HEK293 (cell line): Measurements from ENCODE around the gene KRT222.

Experiments
- CTCF ChIA-PET: fragments of 350-600 bp; formaldehyde crosslinking; extraction: SDS; loops from one replicate; lab custom pipeline; 2021; ENCODE audit warnings: antibody characterized with exemption; lab: Yijun Ruan, JAX
- POLR2A ChIA-PET: fragments of 300-600 bp; formaldehyde crosslinking; extraction: SDS; loops from one replicate; lab custom pipeline; 2020; ENCODE audit warnings: antibody characterized with exemption, inconsistent platforms; lab: Yijun Ruan, JAX
- H3K27ac ChIP-seq: fragments of 200-500 bp; sonication (Bioruptor generic); 2 replicates; pipeline ENCODE4 v1.5.1; 2014; ENCODE audit warnings: low read depth, low read length, control low read depth, inconsistent platforms; ENCODE audit errors: extremely low read depth
- H3K36me3 ChIP-seq, 2 experiments: fragments of 200-500 bp in 1 of 2; sonication (Bioruptor generic) in 1 of 2; 1 replicate in 1 of 2; 2 replicates in 1 of 2; pipeline ENCODE4 v1.5.1; 2014 to 2017; ENCODE audit warnings: inconsistent platforms in 2 of 2, low read length in 2 of 2; ENCODE audit not compliant: control insufficient read depth in 2 of 2, insufficient read depth in 1 of 2
- H3K4me1 ChIP-seq: fragments of 200-500 bp; sonication (Bioruptor generic); 2 replicates; pipeline ENCODE4 v1.5.1; 2014; ENCODE audit warnings: mild to moderate bottlenecking, low read length, inconsistent platforms; ENCODE audit not compliant: control insufficient read depth, insufficient read depth
- H3K4me3 ChIP-seq: 2 replicates; pipeline ENCODE4 v1.5.1; 2011; ENCODE audit warnings: low read depth, mild to moderate bottlenecking, control low read depth, low read length, moderate library complexity
- H3K9me3 ChIP-seq: fragments of 200-500 bp; sonication (Bioruptor generic); 2 replicates; pipeline ENCODE4 v1.5.1; 2014; ENCODE audit warnings: low read depth, low read length, inconsistent platforms; ENCODE audit not compliant: control insufficient read depth, insufficient read depth
- BCL6B ChIP-seq: fragments of 450-650 bp; formaldehyde crosslinking; IDR thresholded peaks from 2 replicates; pipeline ENCODE4 v1.5.1; 2017; ENCODE audit warnings: missing biosample characterization, missing genetic modification characterization
- FEZF1 ChIP-seq: fragments of 450-650 bp; formaldehyde crosslinking; IDR thresholded peaks from 2 replicates; pipeline ENCODE4 v1.5.1; 2016; ENCODE audit warnings: missing biosample characterization, missing genetic modification characterization
- GLIS2 ChIP-seq: fragments of 450-650 bp; formaldehyde crosslinking; IDR thresholded peaks from 2 replicates; pipeline ENCODE4 v1.5.1; 2016; ENCODE audit warnings: missing biosample characterization, missing genetic modification characterization
- ZBTB10 ChIP-seq: fragments of 450-650 bp; formaldehyde crosslinking; IDR thresholded peaks from 2 replicates; pipeline ENCODE4 v1.5.1; 2016; ENCODE audit warnings: missing biosample characterization, missing genetic modification characterization
- ZBTB17 ChIP-seq: fragments of 450-650 bp; formaldehyde crosslinking; IDR thresholded peaks from 2 replicates; pipeline ENCODE4 v1.5.1; 2016; ENCODE audit warnings: missing biosample characterization, missing genetic modification characterization
- ZBTB8A ChIP-seq: fragments of 450-650 bp; formaldehyde crosslinking; IDR thresholded peaks from 2 replicates; pipeline ENCODE4 v1.5.1; 2016; ENCODE audit warnings: missing biosample characterization, missing genetic modification characterization
- ZFHX2 ChIP-seq: fragments of 450-650 bp; formaldehyde crosslinking; conservative IDR thresholded peaks from 2 replicates; pipeline ENCODE4 v1.5.1; 2016; ENCODE audit warnings: missing biosample characterization, missing genetic modification characterization
- ZFP69B ChIP-seq: fragments of 450-650 bp; formaldehyde crosslinking; IDR thresholded peaks from 2 replicates; pipeline ENCODE4 v1.5.1; 2016; ENCODE audit warnings: missing biosample characterization, missing genetic modification characterization
- ZNF132 ChIP-seq: fragments of 450-650 bp; formaldehyde crosslinking; IDR thresholded peaks from 2 replicates; pipeline ENCODE4 v1.5.1; 2017; ENCODE audit warnings: missing biosample characterization, missing genetic modification characterization, borderline replicate concordance
- ZNF155 ChIP-seq: fragments of 450-650 bp; formaldehyde crosslinking; IDR thresholded peaks from 2 replicates; pipeline ENCODE4 v1.5.1; 2016; ENCODE audit warnings: missing biosample characterization, missing genetic modification characterization
- ZNF157 ChIP-seq: fragments of 450-650 bp; formaldehyde crosslinking; IDR thresholded peaks from 2 replicates; pipeline ENCODE4 v1.5.1; 2016; ENCODE audit warnings: missing biosample characterization, missing genetic modification characterization
- ZNF175 ChIP-seq: fragments of 450-650 bp; formaldehyde crosslinking; IDR thresholded peaks from 2 replicates; pipeline ENCODE4 v1.5.1; 2016; ENCODE audit warnings: missing biosample characterization, missing genetic modification characterization
- ZNF239 ChIP-seq: fragments of 450-650 bp; formaldehyde crosslinking; IDR thresholded peaks from 2 replicates; pipeline ENCODE4 v1.5.1; 2016; ENCODE audit warnings: missing biosample characterization, missing genetic modification characterization
- ZNF335 ChIP-seq: fragments of 450-650 bp; formaldehyde crosslinking; conservative IDR thresholded peaks from 2 replicates; pipeline ENCODE4 v1.5.1; 2016; ENCODE audit warnings: missing biosample characterization, missing genetic modification characterization
- ZNF341 ChIP-seq: fragments of 450-650 bp; formaldehyde crosslinking; IDR thresholded peaks from 2 replicates; pipeline ENCODE4; 2016; ENCODE audit warnings: low read depth, missing biosample characterization, missing genetic modification characterization
- ZNF37A ChIP-seq: fragments of 450-650 bp; IDR thresholded peaks from 2 replicates; pipeline ENCODE4 v1.5.1; 2018; ENCODE audit warnings: missing biosample characterization, missing genetic modification characterization
- ZNF549 ChIP-seq: fragments of 450-650 bp; IDR thresholded peaks from 2 replicates; pipeline ENCODE4 v1.5.1; 2018; ENCODE audit warnings: missing biosample characterization, missing genetic modification characterization, mild to moderate bottlenecking, inconsistent platforms, moderate library complexity
- ZNF555 ChIP-seq: fragments of 450-650 bp; formaldehyde crosslinking; conservative IDR thresholded peaks from 2 replicates; pipeline ENCODE4 v1.5.1; 2017; ENCODE audit warnings: missing biosample characterization, mild to moderate bottlenecking, missing genetic modification characterization, inconsistent platforms
- ZSCAN5A ChIP-seq: fragments of 450-650 bp; formaldehyde crosslinking; IDR thresholded peaks from 2 replicates; pipeline ENCODE4 v1.5.1; 2016; ENCODE audit warnings: missing biosample characterization, missing genetic modification characterization

The KRT222 gene

GRCh38 chr17:40697297-40697696, 32.3 kb upstream of the KRT222 start:
- Histone ChIP-seq H3K4me1 (no peaks in the 10 kb centered on the region), H3K27ac (no peak overlapping the region), H3K36me3 (no peaks in the 10 kb centered on the region), H3K4me3 (no peak overlapping the region), H3K9me3 (no peaks in the 10 kb centered on the region)
- POLR2A ChIA-PET: no interaction called here
- CTCF ChIA-PET: interaction anchor here (0.6 to 1.8 kb wide), 4 partner anchors 30 to 966 kb away, joined by 3 to 5 read pairs (median 3); no protein-coding TSS in a partner anchor
- TF ChIP-seq ZNF335 (tag by site-specific recombination) (no peak), BCL6B (no peak), ZNF555 (tag by site-specific recombination) (no peak), ZBTB17 (no peak), ZNF37A (tag by site-specific recombination) (no peak), ZNF157 (tag by site-specific recombination) (no peak), ZBTB8A (tag by site-specific recombination) (no peak), ZNF239 (tag by site-specific recombination) (no peak), ZNF175 (no peak), GLIS2 (tag by site-specific recombination) (no peak), ZNF341 (tag by site-specific recombination) (no peak), ZFP69B (tag by site-specific recombination) (no peak), ZNF155 (tag by site-specific recombination) (no peak)

- H3K36me3 ChIP-seq: no peaks in the 10 kb centered on the region
- no peaks in the 10 kb centered on the region for H3K4me1 ChIP-seq
- POLR2A ChIA-PET: no interaction called here
- CTCF ChIA-PET: interaction anchor here (0.6 to 1.8 kb wide), 3 partner anchors 31 to 966 kb away, joined by 3 to 5 read pairs (median 3); no protein-coding TSS in a partner anchor
- TF ChIP-seq ZSCAN5A (tag by site-specific recombination) (no peak), ZNF549 (tag by site-specific recombination) (no peak), FEZF1 (no peak), ZNF132 (tag by site-specific recombination) (no peak), ZBTB10 (tag by site-specific recombination) (no peak), ZNF155 (tag by site-specific recombination) (no peak), ZFHX2 (no peak)
- no peak overlapping the region for H3K27ac ChIP-seq
- no peak overlapping the region for H3K4me3 ChIP-seq
- H3K9me3 ChIP-seq: no peaks in the 10 kb centered on the region
These were observed 31.7 kb upstream of the KRT222 start for GRCh38 chr17:40696651-40697072.
